ENCODE results near the gene DIABLO. TPM values are rescaled to one million over a fixed set of nuclear protein-coding genes. Genes with fewer than 3 reads are reported as not detected.
A peak's percentile ranks its signal among the peaks of the same experiment; 100 is the strongest.
"Not testable (repeated sequence)": the region's sequence is repeated elsewhere in the genome, so short reads cannot be mapped to it uniquely, and the experiment has no call there.

Gene DIABLO
- 75.2 TPM for polyA plus RNA-seq (ENCODE audit: insufficient read length)
- long read RNA-seq, donor 1, transcript DIABLO-207 (6 exons, 1,471 nt) = major isoform, 25 of 32 reads
- long read RNA-seq, donor 1, partial matches to known transcripts = 0 of 32 reads
- long read RNA-seq, donor 1, other reads (novel, unspliced or antisense) = 0 of 32 reads
- long read RNA-seq, donor 2, transcript DIABLO-207 (6 exons, 1,471 nt) = major isoform, 29 of 36 reads
- long read RNA-seq, donor 2, partial matches to known transcripts = 0 of 36 reads
- long read RNA-seq, donor 2, other reads (novel, unspliced or antisense) = 0 of 36 reads
- long read RNA-seq, donor 3, transcript DIABLO-207 (6 exons, 1,471 nt) = major isoform, 19 of 27 reads
- long read RNA-seq, donor 3, partial matches to known transcripts = 0 of 27 reads
- long read RNA-seq, donor 3, other reads (novel, unspliced or antisense) = 0 of 27 reads
- long read RNA-seq, donor 4, partial matches to known transcripts = 0 of 2 reads
- long read RNA-seq, donor 4, other reads (novel, unspliced or antisense) = 0 of 2 reads
- long read RNA-seq, donor 5, transcript DIABLO-202 (6 exons, 1,336 nt) = minor isoform, 18 of 77 reads
- long read RNA-seq, donor 5, transcript DIABLO-207 (6 exons, 1,471 nt) = major isoform, 53 of 77 reads
- long read RNA-seq, donor 5, partial matches to known transcripts = 0 of 77 reads
- long read RNA-seq, donor 5, other reads (novel, unspliced or antisense) = 0 of 77 reads
- long read RNA-seq, donor 6, transcript DIABLO-207 (6 exons, 1,471 nt) = major isoform, 31 of 38 reads
- long read RNA-seq, donor 6, partial matches to known transcripts = 0 of 38 reads
- long read RNA-seq, donor 6, other reads (novel, unspliced or antisense) = 0 of 38 reads
- long read RNA-seq, donor 7, transcript DIABLO-202 (6 exons, 1,336 nt) = minor isoform, 8 of 63 reads
- long read RNA-seq, donor 7, transcript DIABLO-207 (6 exons, 1,471 nt) = major isoform, 45 of 63 reads
- long read RNA-seq, donor 7, partial matches to known transcripts = 0 of 63 reads
- long read RNA-seq, donor 7, other reads (novel, unspliced or antisense) = 0 of 63 reads
- long read RNA-seq, donor 8, transcript DIABLO-207 (6 exons, 1,471 nt) = major isoform, 11 of 15 reads
- long read RNA-seq, donor 8, partial matches to known transcripts = 0 of 15 reads
- long read RNA-seq, donor 8, other reads (novel, unspliced or antisense) = 0 of 15 reads

DNA sequence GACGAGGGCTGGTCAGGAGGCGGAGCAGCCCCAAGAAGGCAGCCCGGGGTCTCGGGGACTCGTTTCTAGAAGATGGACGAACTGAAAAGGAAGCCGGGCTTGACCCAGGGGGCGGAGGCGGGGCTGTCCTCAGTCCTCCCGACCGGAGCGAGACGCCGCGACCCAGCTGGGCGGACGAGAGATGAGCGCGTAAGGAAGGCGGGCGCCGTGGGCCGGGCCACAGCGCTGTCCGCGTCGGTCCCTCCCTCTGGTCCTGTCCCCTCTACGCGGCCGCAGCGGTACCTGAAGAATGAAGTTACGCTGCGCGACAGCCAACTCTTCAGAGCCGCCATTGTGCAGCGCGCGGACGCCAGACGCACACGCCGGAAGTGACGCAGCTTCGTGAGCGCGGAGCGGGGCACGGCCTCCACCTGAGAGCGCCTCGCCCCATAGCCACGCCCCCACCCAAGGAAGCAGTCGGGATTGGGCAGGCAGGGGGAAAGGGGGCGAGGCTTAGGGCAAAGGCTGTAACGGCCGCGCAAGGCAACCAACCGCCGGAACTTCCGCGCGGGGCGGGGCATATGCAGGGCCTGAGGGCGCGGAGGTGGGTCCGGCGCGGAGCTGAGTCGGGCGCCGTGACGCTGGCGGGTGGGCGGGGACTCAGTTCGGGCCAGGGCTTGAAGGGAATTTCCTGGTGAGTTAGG, at the start of gene DIABLO:
DIABLO (minus strand) TSS at position 370 of the 683 bp plus-strand sequence; CDS start at position 332, 38 bp downstream.
- DNase-seq = peak; percentile 99

DNA sequence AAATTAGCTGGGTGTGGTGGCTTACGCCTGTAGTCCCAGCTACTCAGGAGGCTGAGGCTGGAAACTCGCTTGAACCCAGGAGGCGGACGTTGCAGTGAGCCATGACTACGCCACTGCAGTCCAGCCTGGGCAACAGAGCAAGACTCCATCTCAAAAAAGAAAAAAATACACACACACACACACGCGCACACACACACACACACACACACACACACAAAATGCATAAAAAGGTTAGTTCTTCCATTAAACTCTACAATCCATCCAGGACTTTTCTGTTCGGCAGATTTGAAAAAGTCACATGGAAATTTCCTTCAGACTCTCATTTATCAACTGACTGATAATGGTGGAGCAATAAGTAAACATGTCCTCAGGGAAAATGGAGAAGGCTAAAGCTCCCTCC, 49.6 kb upstream of the DIABLO start:
- no peak for DNase-seq

DNA sequence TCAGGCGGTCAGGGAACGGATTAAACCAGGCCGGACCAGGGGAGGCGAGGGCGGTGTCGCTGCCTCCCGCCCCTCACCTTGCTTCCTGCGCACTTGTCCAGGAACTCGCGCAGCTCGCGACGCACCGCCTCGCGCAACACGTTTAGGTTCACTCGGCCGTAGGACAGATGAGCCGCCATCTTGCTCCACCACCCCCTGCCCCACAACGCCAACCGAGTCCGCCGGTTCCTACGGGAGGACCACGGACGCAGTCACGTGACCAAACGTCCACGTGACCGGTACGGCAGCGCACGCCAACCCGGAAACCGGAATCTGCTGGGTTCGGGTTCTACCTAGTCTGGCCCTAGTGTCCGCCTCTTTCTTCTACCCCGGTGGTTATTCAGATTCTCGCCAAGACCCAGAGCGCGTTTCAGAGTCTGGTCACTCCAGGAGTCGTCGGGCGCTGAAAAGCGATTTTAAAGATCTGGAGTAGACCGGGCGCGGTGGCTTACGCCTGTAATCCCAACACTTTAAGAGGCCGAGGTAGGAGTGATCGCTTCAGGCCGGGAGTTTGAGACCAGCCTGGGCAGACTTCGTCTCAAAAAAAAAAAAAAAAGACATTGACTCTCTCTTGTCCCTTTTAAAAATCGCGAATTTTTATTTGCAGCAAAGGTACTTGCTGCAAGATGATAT, 40.5 kb upstream of the DIABLO start, which contains the start of gene VPS33A:
VPS33A (minus strand) TSS at position 265 of the 672 bp plus-strand sequence; CDS start at position 179, 86 bp downstream.
- peak; percentile 95 for DNase-seq

DNA sequence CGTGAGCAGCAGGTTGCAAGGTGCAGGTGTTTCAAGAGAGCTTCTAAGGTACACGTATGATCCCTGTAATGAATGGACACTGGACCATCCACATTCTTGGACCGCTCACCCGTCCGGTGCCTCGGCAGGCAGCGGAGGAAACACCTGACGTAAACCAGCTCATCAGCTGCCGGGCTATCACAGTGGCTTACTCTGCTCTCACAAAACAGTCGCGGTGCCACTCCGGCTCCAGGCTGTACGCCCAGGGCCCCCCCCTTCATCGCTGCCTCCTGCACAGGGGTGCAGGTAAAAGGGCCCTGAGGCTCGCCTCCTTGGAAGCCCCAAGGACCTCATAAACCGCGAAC, 40.0 kb upstream of the DIABLO start:
- no peak for DNase-seq

DNA sequence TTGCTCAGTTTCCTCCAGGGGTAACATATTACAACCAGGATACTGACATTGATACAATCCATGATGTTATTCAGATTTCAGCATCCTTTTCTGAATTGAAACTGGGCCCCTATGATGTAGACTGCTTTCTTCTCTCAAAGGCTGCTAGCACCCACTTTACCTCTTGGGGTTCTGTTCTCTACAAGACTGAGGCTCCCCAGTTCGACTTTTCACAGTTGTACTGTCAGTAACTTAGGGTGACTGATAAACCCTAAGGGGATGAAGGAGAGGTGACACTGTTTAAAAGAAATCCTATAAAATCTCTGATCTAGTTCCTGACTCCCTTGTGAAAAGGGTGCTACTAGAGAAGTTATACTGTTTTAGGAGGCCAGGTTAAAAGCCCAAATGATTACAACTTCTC, 39.6 kb upstream of the DIABLO start:
- DNase-seq = no peak

DNA sequence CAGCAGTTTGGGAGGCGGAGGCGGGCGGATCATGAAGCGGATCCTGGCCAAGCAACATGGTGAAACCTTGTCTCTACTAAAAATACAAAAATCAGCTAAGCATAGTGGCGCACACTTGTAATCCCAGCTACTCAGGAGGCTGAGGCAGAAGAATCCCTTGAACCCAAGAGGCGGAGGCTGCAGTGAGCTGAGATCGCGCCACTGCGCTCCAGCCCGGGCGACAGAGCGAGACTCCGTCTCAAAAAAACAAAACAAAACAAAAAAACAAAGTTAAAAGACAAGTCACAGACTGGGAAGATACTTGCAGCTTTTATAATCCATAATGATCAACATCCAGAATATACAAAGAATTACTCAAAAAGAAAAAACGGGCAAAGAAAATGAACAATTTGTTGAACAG, 34.9 kb upstream of the DIABLO start:
- not testable (repeated sequence) for DNase-seq

DNA sequence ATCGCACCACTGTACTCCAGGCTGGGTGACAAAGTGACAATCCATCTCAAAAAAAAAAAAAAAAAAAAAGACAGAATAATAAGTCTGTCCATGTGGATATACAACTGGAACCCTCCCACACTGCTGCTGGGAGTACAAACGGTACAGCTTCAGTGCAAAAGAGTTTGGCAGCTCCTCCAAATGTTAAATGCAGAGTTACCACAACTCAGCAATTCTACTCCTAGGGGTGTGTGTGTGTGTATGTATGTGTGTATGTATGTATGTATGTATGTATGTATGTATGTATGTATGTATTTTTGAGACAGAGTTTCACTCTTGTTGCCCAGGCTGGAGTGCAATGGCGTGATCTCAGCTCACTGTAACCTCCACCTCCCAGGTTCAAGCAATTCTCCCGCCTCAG, 33.1 kb upstream of the DIABLO start:
- not testable (repeated sequence) for DNase-seq

DNA sequence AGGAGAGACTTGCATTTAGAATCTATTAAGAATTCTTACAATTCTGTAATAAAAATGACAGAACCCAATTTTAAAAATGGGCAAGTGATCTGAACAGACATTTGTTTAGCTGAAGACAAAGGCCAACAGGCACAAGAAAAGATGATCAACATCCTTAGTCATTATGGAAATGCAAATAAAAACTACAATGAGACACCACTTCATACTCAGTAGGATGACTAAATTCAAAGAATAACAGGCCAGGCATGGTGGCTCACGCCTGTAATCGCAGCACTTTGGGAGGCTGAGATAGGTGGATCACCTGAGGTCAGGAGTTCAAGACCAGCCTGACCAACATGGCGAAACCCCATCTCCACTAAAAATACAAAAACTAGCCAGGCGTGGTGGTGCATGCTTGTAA, 32.6 kb upstream of the DIABLO start:
- not testable (repeated sequence) for DNase-seq

DNA sequence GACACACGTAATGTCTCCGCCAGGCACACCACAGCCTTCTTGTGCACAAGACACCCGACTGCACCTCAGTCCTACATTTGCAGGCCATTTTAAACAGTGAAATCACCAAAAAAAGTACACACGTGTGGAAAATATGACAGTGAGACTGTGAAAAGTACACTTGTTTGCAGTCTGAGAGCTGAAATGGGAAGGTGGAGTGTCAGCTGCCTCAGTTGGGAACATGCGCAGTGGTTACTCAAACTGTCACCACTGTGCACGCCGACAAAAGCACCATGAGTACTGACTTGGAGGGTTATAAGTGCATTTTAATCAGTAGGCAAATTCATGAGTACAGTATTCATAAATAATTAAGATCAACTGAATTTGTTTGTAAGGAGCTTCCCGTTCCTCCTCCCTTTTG, 24.7 kb upstream of the DIABLO start:
- DNase-seq = no peak

DNA sequence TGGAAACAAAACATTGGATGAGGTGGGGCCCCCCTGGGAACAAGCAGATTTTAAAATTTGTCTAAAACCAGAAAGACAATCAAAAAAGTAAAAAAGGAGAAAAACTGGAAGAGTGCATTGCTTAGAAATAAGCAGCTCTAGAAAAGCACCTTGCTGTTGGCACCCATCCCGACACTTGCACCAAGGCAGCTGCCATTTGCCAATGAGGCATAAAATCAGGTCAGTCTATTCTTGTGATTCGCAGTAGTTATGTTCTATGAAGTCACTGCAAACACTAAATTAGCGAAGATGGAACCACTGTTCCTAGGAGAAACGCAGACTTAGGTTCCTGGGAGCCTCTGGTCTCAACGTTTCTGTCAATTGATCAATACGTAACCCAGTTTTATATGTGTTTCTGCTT, 24.2 kb upstream of the DIABLO start:
- DNase-seq = no peak

DNA sequence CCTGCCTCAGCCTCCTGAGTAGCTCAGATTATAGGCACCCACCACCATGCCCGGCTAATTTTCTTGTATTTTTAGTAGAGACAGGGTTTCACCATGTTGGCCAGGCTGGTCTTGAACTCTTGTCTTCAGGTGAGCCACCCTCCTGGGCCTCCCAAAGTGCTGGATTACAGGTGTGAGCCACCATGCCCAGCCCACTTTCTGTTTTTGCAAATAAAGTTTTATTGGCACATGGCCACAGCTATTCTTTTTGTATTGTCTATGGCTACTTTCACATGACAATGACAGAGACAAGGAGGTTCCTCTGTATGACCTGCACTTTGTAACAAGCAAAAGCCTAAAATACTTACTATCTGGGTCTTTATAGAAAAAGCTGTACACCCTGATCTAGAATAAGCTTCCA, 19.7 kb upstream of the DIABLO start:
- no peak for DNase-seq

DNA sequence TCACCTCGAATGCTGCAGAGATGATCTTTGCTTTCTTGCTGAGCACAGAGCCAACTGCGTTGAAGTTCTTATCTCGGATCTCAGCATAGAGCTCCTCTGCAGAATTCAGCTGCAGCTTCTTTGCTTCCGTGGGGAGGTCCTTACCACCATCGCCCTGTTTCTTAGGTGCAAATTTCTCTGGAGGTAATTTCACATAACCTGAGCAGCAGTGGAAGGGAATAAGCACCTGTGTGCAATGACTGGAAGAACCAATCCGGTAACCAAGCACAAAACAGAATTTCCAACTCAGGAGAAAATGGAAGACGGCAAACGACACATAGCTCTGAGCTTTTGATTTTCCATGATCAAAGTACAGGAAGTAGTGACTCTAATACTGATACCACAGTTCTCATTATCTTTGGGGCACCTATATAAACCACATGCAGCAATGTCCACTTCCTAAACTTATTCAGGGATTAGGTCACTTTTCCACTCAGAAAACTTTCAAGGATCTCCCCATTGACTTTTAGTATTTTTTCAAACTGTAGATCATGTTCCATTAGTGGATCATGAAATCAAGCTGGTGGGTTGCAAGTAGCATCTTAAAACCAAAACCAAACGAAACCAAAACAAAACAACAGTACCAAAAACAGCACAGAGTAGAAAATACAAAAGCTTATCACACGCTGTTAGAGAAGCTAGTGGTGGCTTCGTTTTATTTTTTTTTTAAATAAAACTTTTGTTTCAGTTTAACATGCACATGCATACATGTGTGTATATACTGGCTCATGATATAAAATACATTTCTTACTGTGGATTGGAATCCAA, 18.9 kb upstream of the DIABLO start:
- no peak for DNase-seq

DNA sequence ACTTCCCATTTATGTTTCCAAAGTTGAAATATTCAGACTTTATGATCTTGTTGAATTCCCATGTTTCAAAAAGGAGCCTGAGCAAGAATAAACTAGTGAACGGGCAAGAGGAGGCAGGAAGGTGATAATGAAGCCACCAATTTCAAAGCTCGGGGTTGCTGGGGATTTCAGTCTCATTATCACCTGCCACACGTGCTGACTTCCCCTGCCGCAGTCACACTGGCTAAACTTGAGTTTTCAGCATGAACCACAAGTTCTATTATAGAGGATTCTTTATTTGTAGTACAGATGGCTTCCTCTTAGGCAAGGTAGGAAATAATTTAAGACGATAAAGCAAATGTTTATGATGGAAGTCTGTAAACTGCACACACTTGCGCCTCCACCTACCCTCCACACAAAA, 18.1 kb upstream of the DIABLO start:
- no peak for DNase-seq

DNA sequence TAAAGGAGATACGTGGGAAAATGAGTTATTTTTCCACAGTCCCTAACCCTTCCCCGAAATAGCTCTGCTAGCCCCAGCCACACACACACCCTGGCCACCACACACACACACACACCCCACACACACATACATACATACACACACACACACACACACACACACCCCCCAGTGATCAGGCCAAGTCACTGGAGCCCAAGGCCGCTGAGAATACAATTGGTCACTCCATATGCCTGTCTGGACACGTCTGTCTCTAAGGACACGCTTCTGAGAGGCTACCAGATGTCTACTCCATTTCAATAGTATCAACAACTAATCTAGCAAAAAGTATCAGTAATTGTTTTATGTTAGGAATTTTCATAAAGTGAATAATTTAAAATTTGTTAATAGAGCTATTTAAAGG, 13.0 kb upstream of the DIABLO start:
- DNase-seq = no peak

DNA sequence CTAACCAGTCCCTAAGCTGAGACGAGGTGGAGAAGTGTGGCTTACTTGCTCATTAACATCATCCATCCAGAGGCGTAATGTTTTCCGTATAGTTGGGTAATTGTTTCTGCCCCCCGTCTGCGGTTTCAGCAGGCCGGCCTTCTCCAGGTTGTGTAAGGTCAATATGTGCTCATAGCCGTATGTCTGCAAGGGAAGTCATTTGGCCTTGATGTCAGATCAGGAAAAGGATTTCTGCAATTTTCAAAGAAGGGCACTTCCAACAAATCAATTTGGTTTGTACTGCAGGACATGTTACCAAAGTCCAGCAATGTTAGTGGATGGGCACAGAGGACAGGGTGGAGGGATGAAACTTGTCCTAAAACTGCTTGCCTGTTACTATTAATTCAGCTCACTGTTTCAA, 9.9 kb upstream of the DIABLO start:
- no peak for DNase-seq

DNA sequence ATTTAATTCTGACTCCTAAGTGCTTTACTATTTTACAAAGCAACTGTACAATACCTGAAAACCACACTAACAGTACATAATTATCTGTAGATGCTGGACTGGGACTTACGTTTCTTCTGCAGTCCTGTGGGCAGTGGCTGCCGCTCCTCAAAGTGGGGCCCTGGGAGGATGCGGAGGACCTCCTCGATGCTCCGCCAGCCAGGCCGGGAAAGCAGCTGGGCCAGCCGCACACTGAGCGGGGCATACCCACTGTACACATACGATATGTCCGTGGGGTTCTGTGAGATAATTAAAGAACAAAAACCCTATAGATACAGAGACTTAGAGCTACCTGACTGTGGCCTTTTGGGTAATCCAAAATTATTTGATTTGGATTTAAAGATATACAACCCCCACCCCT, 6.8 kb upstream of the DIABLO start:
- no peak for DNase-seq

DNA sequence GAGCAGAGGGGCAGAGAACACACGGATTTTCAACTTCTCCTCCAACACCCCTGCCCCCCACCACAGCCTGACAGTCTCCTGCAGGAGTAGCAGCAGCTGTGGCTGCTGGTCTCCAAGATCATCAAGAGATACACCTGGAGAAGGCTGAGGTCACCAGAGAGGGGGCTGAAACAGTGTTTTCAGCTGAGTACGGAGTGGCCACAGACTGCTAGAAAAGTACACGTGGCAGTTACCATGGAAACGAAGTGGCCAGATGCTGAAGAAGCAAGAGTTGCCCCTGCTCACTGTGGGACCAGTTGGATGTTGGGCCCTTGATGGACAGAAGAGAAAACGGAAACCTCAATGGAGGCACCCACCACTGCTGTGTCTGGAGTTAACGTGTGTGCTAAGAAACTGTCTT, 4.9 kb upstream of the DIABLO start:
- DNase-seq = no peak

DNA sequence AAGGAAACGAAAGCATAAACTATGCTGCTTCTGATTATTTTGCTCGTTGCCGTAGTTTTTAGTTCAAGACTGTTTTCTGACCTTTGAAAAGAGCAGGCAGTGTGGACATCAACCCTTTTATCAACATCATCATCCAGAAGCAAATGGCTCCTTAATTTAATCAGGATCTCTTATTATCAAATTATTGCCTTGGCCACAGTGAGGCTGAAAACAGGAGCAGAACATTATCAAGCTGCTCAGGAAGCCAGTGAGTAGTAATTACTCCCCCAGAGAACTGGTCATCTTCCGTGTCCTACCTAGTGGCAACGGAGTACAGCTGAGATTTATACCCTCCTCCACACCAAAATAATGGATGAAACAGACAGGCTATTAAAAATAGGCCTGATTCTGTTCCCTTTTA, 2.2 kb upstream of the DIABLO start:
- DNase-seq = no peak

DNA sequence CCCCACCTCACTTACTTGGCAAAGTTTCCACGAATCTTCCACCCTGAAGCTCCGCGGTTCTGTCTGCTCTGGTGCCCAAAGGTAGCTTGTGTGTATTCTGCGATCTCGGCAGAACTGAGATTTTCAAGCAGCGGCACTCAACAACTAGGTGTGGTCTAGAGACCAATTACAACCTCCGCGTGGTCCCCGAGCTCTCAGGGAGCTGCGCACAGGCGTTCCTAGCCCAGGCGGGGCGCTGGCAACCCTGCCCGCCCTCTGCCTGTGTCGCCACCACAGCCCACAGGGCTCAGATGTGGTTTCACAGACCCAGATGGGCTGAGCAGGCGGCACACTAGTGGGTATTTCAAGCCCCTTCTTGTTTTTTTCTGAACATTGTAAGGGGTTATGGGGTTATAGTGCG, 1.5 kb upstream of the DIABLO start:
- no peak for DNase-seq

DNA sequence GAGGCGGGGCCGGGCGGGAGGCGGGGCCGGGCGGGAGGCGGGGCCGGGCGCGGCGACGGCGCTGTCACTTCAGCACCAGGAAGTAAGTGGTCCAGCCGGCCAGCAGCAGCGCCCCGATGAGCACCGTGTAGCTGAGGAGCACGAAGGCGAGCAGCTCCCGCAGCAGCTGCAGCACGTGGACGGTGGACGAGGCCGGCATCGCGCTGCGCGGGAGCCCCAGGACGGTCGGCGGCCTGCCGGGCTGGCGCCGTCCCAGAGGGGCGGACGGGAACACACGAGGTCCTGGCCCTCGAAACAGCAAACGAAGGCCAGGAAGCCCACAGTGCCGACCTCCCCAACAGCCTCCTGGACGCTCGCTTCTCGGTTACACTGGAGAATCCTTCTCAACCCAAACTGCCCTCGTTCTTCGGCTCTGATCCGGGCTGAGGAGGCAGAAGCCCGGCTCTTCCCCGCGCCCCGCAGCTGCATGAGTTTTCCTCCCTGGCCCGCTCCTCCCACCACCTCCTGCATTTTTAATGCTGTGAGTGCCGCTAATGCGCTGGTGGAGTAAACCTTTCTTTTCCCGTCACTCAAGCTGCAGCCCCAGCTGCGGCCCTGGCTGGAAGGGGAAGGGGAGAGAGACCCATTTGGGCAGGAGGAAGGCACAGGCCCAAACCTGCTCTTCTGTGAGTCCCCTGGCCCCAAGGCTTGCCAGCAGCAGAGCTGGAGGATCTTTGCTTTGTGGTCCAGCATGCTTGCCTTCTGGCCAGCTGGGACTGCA, 694 bp upstream of the DIABLO start:
- no peak for DNase-seq

Measured in left kidney (tissue), 8 donors.